ENCODE measurements around the gene NUDT2. TPM values are rescaled to one million over a fixed set of nuclear protein-coding genes. Genes with fewer than 3 reads are reported as not detected.

The NUDT2 gene
- total and polyA plus RNA-seq, 12 donors = 14.4 to 28.9 (median 18.4) TPM

DNA sequence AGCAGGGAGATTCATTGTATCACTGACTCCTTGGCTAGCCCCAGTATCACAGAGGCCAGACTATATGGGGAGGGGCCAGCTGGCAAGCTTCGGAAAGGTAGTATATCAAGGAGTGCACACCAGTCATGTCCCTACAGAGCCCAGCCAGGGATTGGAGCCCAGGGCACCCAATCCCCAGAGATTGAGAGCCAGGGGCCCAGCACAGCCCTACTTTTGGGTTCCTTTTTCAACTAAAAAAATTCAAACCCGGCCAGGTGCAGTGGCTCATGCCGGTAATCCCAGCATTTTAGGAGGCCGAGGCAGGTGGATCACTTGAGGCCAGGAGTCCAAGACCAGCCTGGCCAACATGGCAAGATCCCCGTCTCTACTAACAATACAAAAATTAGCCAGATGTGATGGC is 52.7 kb downstream of the NUDT2 start:
- Histone ChIP-seq H3K27ac (no peak overlapping the region), H3K36me3 (no peaks in the 10 kb centered on the region), H3K27me3 (peaks cover 0 to 9% (median 0%) of the 10 kb centered on the region in 7 donors), H3K4me3 (peak overlapping the region in 3 of 10 donors; percentile 66 to 86 (median 71)), H3K4me1 (peaks cover 6 to 36% (median 28%) of the 10 kb centered on the region in 9 donors), H3K9me3 (no peaks in the 10 kb centered on the region)
- intact Hi-C loops (cut with DNase I) = loop anchor here in 2 of 10 donors (10.0 kb wide), 2 partner anchors 53 to 127 kb away; no protein-coding TSS in a partner anchor
- no peak for ATAC-seq
- no peak for TF ChIP-seq CTCF (IDR thresholded peaks at IDR 0.05)
- WGBS, 2 donors = 86 to 97% methylated on average over 5 of the region's 5 CpGs
- DNase-seq = no peak

DNA sequence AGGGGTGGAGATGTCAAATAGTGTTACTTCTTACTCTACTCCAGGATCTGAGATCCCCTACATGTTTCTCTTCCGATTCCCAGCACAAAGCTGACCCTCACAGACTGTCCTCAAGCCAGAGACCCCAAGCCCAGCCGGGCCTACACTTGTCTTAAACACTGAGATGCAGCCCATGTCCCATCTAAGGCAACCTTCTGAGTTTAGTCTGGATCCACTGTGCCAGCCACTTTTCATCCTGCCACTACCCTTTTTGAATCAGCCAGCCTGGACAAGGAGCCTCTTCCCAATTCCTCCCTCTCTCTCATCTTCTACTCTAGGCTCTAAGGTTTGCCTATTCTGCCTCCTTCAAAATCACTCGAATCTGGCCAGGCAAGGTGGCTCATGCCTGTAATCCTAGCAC is 53.5 kb downstream of the NUDT2 start:
- Histone ChIP-seq H3K9me3 (no peaks in the 10 kb centered on the region), H3K27ac (no peak overlapping the region), H3K27me3 (peaks cover 0 to 9% (median 0%) of the 10 kb centered on the region in 7 donors), H3K4me1 (peaks cover 6 to 29% (median 23%) of the 10 kb centered on the region in 9 donors), H3K4me3 (no peak overlapping the region), H3K36me3 (no peaks in the 10 kb centered on the region)
- intact Hi-C loops (cut with DNase I) = loop anchor here in 2 of 10 donors (10.0 kb wide), 2 partner anchors 52 to 128 kb away; no protein-coding TSS in a partner anchor
- 90 to 91% methylated on average over 3 of the region's 3 CpGs for WGBS, 2 donors
- no peak for TF ChIP-seq CTCF (IDR thresholded peaks at IDR 0.05)
- DNase-seq (no peak), ATAC-seq (no peak)

GRCh38 chr9:34383904-34384303 is 54.5 kb downstream of the NUDT2 start:
- Histone ChIP-seq H3K4me3 (no peak overlapping the region), H3K9me3 (no peaks in the 10 kb centered on the region), H3K36me3 (no peaks in the 10 kb centered on the region), H3K27me3 (peaks cover 0 to 13% (median 0%) of the 10 kb centered on the region in 7 donors), H3K4me1 (peaks cover 6 to 28% (median 23%) of the 10 kb centered on the region in 9 donors), H3K27ac (no peak overlapping the region)
- WGBS, 2 donors = 84 to 86% methylated on average over 4 of the region's 4 CpGs
- no peak for TF ChIP-seq CTCF (IDR thresholded peaks at IDR 0.05)
- DNase-seq = no peak
- intact Hi-C loops (cut with DNase I) = loop anchor here in 2 of 10 donors (10.0 kb wide), 2 partner anchors 51 to 129 kb away; no protein-coding TSS in a partner anchor
- no peak for ATAC-seq

DNA sequence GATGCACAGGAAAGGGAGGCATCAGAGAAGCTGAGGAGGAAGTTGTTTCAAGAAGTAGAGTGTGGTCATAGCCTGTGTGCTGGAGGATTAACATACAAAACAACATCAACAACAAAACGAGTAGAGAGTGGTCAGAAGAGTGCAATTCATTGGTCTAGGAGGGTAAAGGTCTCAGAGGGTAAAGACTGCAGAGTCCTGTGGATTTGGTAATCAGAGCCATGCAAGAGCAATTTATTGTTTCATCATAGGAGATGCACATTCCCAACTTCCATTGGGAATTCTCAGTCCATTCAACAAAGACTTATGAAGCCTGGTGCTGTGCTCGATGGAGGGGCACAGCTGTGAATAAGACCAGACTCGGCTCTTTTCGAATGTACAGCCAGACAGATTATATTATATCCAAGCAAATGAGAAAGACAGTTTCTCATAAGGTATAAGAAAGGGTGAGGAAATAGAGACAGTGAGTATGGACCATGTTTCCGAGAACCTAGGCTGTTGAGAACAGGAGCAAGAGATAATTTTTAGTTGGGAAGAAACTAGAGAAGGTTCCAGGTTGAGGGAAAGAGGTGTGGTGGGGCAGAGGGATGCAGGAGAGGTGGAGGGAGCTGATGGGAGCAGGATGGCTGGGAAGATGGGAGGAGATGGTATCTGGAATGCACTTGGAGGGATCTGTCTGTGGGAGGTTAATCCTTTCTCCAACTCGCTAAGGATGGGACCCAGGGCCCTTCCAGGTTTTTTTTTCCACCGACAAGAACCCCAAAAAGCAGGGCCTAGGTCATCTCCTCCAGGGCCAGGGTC is 55.2 kb downstream of the NUDT2 start:
- no peak for TF ChIP-seq CTCF (IDR thresholded peaks at IDR 0.05)
- DNase-seq (no peak), ATAC-seq (no peak)
- H3K9me3 ChIP-seq = no peaks in the 10 kb centered on the region
- H3K27ac ChIP-seq = no peak overlapping the region
- intact Hi-C loops (cut with DNase I) = loop anchor here in 2 of 10 donors (10.0 kb wide), 2 partner anchors 50 to 130 kb away; no protein-coding TSS in a partner anchor
- no peaks in the 10 kb centered on the region for H3K36me3 ChIP-seq
- peaks cover 0 to 13% (median 0%) of the 10 kb centered on the region in 7 donors for H3K27me3 ChIP-seq
- 79 to 84% methylated on average over 7 of the region's 7 CpGs for WGBS, 2 donors
- no peak overlapping the region for H3K4me3 ChIP-seq
- peaks cover 4 to 23% (median 17%) of the 10 kb centered on the region in 9 donors for H3K4me1 ChIP-seq

Measured in heart right ventricle (tissue), 16 donors.